ENCODE results near the gene ZRANB3. TPM values are rescaled to one million over a fixed set of nuclear protein-coding genes. Genes with fewer than 3 reads are reported as not detected.

Gene ZRANB3
- total RNA-seq, 3 donors from 2014 or later (not counting 1 experiment from before 2014, with no cell fraction given): 5.0 to 7.7 (median 5.3) TPM

- Histone ChIP-seq H3K27ac (ENCODE audit: low read length) (no peak overlapping the region), H3K27me3 (ENCODE audit: control insufficient read depth, insufficient read depth, low read length) (no peaks in the 10 kb centered on the region), H3K4me3 (ENCODE audit: low read length) (no peak overlapping the region), H3K4me1 (ENCODE audit: control insufficient read depth, insufficient read depth, low read length) (no peaks in the 10 kb centered on the region), H3K36me3 (ENCODE audit: control insufficient read depth, insufficient read depth, low read length) (no peaks in the 10 kb centered on the region), H3K9me3 (ENCODE audit: control insufficient read depth, insufficient read depth, low read length) (no peaks in the 10 kb centered on the region)
- Mint-ChIP-seq H3K27ac (no peak overlapping the region), H3K4me3 (no peak overlapping the region), H3K4me1 (no peaks in the 10 kb centered on the region), H3K9me3 (no peaks in the 10 kb centered on the region), H3K27me3 (ENCODE audit: low read depth in 2 of 2) (no peaks in the 10 kb centered on the region), H3K36me3 (no peaks in the 10 kb centered on the region)
- TF ChIP-seq CTCF (IDR thresholded peaks at IDR 0.05): no peak
- ATAC-seq (no peak), DNase-seq (no peak)
- WGBS (ENCODE audit: insufficient coverage): 84% methylated on average over 6 of the region's 6 CpGs
- intact Hi-C loops (cut with micrococcal nuclease): no loop called here
These were observed 265.0 kb downstream of the ZRANB3 start for GRCh38 chr2:135265960-135266490.

DNA sequence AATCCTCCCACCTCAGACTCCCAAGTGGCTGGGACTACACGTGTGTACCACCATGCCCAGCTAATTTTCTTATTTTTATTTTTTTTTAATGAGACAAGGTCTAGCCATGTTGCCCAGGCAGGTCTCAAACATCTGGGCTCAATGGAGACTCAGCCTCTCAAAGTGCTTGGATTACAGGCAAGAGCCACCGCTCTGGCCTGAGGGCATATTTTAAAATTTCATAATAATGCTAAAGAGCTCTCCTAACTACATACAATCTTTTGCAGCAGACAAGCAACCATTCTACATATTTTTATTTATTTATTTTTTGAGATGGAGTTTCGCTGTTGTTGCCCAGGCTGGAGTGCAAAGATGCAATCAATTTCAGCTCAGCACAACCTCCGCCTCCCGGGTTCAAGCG is 271.9 kb downstream of the ZRANB3 start:
- Mint-ChIP-seq H3K36me3 (no peaks in the 10 kb centered on the region), H3K27me3 (ENCODE audit: low read depth in 2 of 2) (no peaks in the 10 kb centered on the region), H3K27ac (no peak overlapping the region), H3K4me3 (no peak overlapping the region), H3K9me3 (no peaks in the 10 kb centered on the region), H3K4me1 (no peaks in the 10 kb centered on the region)
- Histone ChIP-seq H3K27me3 (ENCODE audit: control insufficient read depth, insufficient read depth, low read length) (no peaks in the 10 kb centered on the region), H3K4me1 (ENCODE audit: control insufficient read depth, insufficient read depth, low read length) (no peaks in the 10 kb centered on the region), H3K27ac (ENCODE audit: low read length) (no peak overlapping the region), H3K4me3 (ENCODE audit: low read length) (no peak overlapping the region), H3K36me3 (ENCODE audit: control insufficient read depth, insufficient read depth, low read length) (no peaks in the 10 kb centered on the region), H3K9me3 (ENCODE audit: control insufficient read depth, insufficient read depth, low read length) (peaks cover 3% of the 10 kb centered on the region)
- intact Hi-C loops (cut with micrococcal nuclease): no loop called here
- DNase-seq (no peak), ATAC-seq (no peak)
- no peak for TF ChIP-seq CTCF (IDR thresholded peaks at IDR 0.05)
- WGBS (ENCODE audit: insufficient coverage): 97% methylated on average over 5 of the region's 6 CpGs

DNA sequence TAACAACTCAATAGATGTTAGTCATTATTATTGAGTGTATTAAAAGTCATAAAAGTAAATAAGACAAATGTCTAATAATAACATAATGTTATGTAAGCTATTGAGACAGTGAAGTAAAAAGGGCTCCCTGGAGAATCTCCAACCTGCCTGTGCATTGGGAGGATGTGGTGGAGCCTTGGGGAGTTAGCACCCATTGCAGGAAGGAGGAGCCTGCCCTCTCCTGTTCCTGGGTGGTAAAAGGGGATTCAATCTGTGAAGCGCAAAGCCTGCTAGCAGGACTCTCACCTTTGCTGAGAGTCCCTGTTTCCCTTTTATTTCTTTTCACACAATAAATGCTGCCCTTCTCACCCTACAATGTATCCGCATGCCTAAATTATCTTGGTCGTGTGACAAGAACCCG is 272.8 kb downstream of the ZRANB3 start:
- no peaks in the 10 kb centered on the region for H3K4me1 Mint-ChIP-seq
- Histone ChIP-seq H3K27me3 (ENCODE audit: control insufficient read depth, insufficient read depth, low read length) (no peaks in the 10 kb centered on the region), H3K4me1 (ENCODE audit: control insufficient read depth, insufficient read depth, low read length) (no peaks in the 10 kb centered on the region), H3K27ac (ENCODE audit: low read length) (no peak overlapping the region), H3K4me3 (ENCODE audit: low read length) (no peak overlapping the region), H3K9me3 (ENCODE audit: control insufficient read depth, insufficient read depth, low read length) (peaks cover 3% of the 10 kb centered on the region), H3K36me3 (ENCODE audit: control insufficient read depth, insufficient read depth, low read length) (no peaks in the 10 kb centered on the region)
- DNase-seq (no peak), ATAC-seq (no peak)
- no peaks in the 10 kb centered on the region for H3K9me3 Mint-ChIP-seq
- H3K4me3 Mint-ChIP-seq: no peak overlapping the region
- H3K27ac Mint-ChIP-seq: no peak overlapping the region
- 92% methylated on average over 4 of the region's 4 CpGs for WGBS (ENCODE audit: insufficient coverage)
- TF ChIP-seq CTCF (IDR thresholded peaks at IDR 0.05): no peak
- H3K36me3 Mint-ChIP-seq: no peaks in the 10 kb centered on the region
- intact Hi-C loops (cut with micrococcal nuclease): no loop called here
- H3K27me3 Mint-ChIP-seq (ENCODE audit: low read depth in 2 of 2): no peaks in the 10 kb centered on the region

- Histone ChIP-seq H3K4me3 (ENCODE audit: low read length) (no peak overlapping the region), H3K36me3 (ENCODE audit: control insufficient read depth, insufficient read depth, low read length) (no peaks in the 10 kb centered on the region), H3K27me3 (ENCODE audit: control insufficient read depth, insufficient read depth, low read length) (no peaks in the 10 kb centered on the region), H3K27ac (ENCODE audit: low read length) (no peak overlapping the region), H3K4me1 (ENCODE audit: control insufficient read depth, insufficient read depth, low read length) (no peaks in the 10 kb centered on the region), H3K9me3 (ENCODE audit: control insufficient read depth, insufficient read depth, low read length) (peaks cover 3% of the 10 kb centered on the region)
- Mint-ChIP-seq H3K36me3 (no peaks in the 10 kb centered on the region), H3K4me3 (no peak overlapping the region), H3K27ac (no peak overlapping the region), H3K27me3 (ENCODE audit: low read depth in 2 of 2) (no peaks in the 10 kb centered on the region), H3K9me3 (no peaks in the 10 kb centered on the region), H3K4me1 (no peaks in the 10 kb centered on the region)
- intact Hi-C loops (cut with micrococcal nuclease): no loop called here
- 90% methylated on average over 2 of the region's 2 CpGs for WGBS (ENCODE audit: insufficient coverage)
- DNase-seq: no peak
- TF ChIP-seq CTCF (IDR thresholded peaks at IDR 0.05): no peak
- ATAC-seq: no peak
These were observed 273.5 kb downstream of the ZRANB3 start for GRCh38 chr2:135257383-135258090.
